Liver (tissue), 9 donors: ENCODE results near the gene WIZ. TPM values are rescaled to one million over a fixed set of nuclear protein-coding genes. Genes with fewer than 3 reads are reported as not detected.

Experiments used
- DNase-seq: peaks from one replicate; pipeline ENCODE4 v3.0.0-alpha.2; 2017; ENCODE audit warnings: low spot score
- H3K27ac ChIP-seq, 2 donors: one replicate each; pipeline ENCODE4 v1.7.0; 2013; ENCODE audit warnings: inconsistent platforms in 2 of 2, low read length in 2 of 2, control low read depth in 1 of 2, low read depth in 1 of 2, mild to moderate bottlenecking in 1 of 2
- H3K27me3 ChIP-seq, 4 donors: one replicate each; pipeline versions ENCODE4 v1.6.1 to v1.7.0; 2013; ENCODE audit warnings: low read length in 3 of 4, inconsistent platforms in 1 of 4, mild to moderate bottlenecking in 1 of 4, moderate library complexity in 1 of 4; ENCODE audit not compliant: control insufficient read depth in 4 of 4, insufficient read depth in 4 of 4
- H3K36me3 ChIP-seq, 4 donors: one replicate each; pipeline versions ENCODE4 v1.6.1 to v1.7.0; 2013; ENCODE audit warnings: low read length in 3 of 4, mild to moderate bottlenecking in 3 of 4, low read depth in 1 of 4, moderate library complexity in 1 of 4; ENCODE audit not compliant: control insufficient read depth in 4 of 4, insufficient read depth in 3 of 4
- H3K4me1 ChIP-seq, 4 donors: one replicate each; pipeline versions ENCODE4 v1.6.1 to v1.7.0; 2013; ENCODE audit warnings: low read length in 3 of 4, mild to moderate bottlenecking in 3 of 4, moderate library complexity in 1 of 4; ENCODE audit not compliant: control insufficient read depth in 4 of 4, insufficient read depth in 4 of 4
- H3K4me3 ChIP-seq, 3 donors: one replicate each; pipeline versions ENCODE4 v1.6.1 to v1.7.0; 2013; ENCODE audit warnings: low read length in 3 of 3, control low read depth in 1 of 3, low read depth in 1 of 3, mild to moderate bottlenecking in 1 of 3
- H3K9ac ChIP-seq, 2 donors: one replicate each; pipeline ENCODE4 v1.7.0; 2013; ENCODE audit warnings: low read length in 2 of 2, mild to moderate bottlenecking in 2 of 2, moderate library complexity in 2 of 2, control low read depth in 1 of 2, low read depth in 1 of 2
- H3K9me3 ChIP-seq, 4 donors: one replicate each; pipeline versions ENCODE4 v1.6.1 to v1.7.0; 2013; ENCODE audit warnings: low read length in 3 of 4; ENCODE audit not compliant: control insufficient read depth in 4 of 4
- ATF3 ChIP-seq: IDR thresholded peaks from 2 replicates; pipeline ENCODE4 v1.6.1; 2016; ENCODE audit warnings: antibody characterized with exemption
- CTCF ChIP-seq: fragments of 150-350 bp; IDR thresholded peaks from 2 replicates; pipeline ENCODE4 v1.5.1; 2017; ENCODE audit warnings: improper control_type of control experiment, low read depth, low read length; ENCODE audit not compliant: missing input control
- FOXA1 ChIP-seq: IDR thresholded peaks from 2 replicates; pipeline ENCODE4 v1.6.1; 2016; ENCODE audit warnings: antibody characterized with exemption
- FOXA2 ChIP-seq: IDR thresholded peaks from 2 replicates; pipeline ENCODE4 v1.6.1; 2016; ENCODE audit warnings: antibody characterized with exemption
- GABPA ChIP-seq, 2 donors: IDR thresholded peaks in 1 of 2; conservative IDR thresholded peaks in 1 of 2; 2 replicates each; pipeline ENCODE4 v1.6.1; 2016; ENCODE audit warnings: antibody characterized with exemption in 2 of 2, mild to moderate bottlenecking in 1 of 2, moderate library complexity in 1 of 2
- HNF4A ChIP-seq, 2 donors: conservative IDR thresholded peaks; 2 replicates each; pipeline ENCODE4 v1.6.1; 2016; ENCODE audit warnings: antibody characterized with exemption in 2 of 2, mild to moderate bottlenecking in 2 of 2
- HNF4G ChIP-seq: IDR thresholded peaks from 2 replicates; pipeline ENCODE4 v1.6.1; 2016; ENCODE audit warnings: antibody characterized with exemption
- JUND ChIP-seq, 2 donors: IDR thresholded peaks; 2 replicates each; pipeline ENCODE4 v1.6.1; 2016; ENCODE audit warnings: antibody characterized with exemption in 2 of 2
- MAX ChIP-seq: IDR thresholded peaks from 2 replicates; pipeline ENCODE4 v1.6.1; 2016; ENCODE audit warnings: antibody characterized with exemption
- NR2F2 ChIP-seq: IDR thresholded peaks from 2 replicates; pipeline ENCODE4 v1.6.1; 2016; ENCODE audit warnings: antibody characterized with exemption
- REST ChIP-seq: IDR thresholded peaks from 2 replicates; pipeline ENCODE4 v1.6.1; 2016; ENCODE audit warnings: antibody characterized with exemption, mild to moderate bottlenecking
- RXRA ChIP-seq, 2 donors: IDR thresholded peaks; 2 replicates each; pipeline ENCODE4 v1.6.1; 2017 to 2018; ENCODE audit warnings: antibody characterized with exemption in 2 of 2, mild to moderate bottlenecking in 1 of 2
- YY1 ChIP-seq: IDR thresholded peaks from 2 replicates; pipeline ENCODE4 v1.6.1; 2016; ENCODE audit warnings: antibody characterized with exemption, mild to moderate bottlenecking
- ZBTB33 ChIP-seq: IDR thresholded peaks from 2 replicates; pipeline ENCODE4 v1.6.1; 2016; ENCODE audit warnings: antibody characterized with exemption
- WGBS: extraction: QIAGEN DNeasy Blood & Tissue Kit; methylation state at CpG from one replicate; pipeline ENCODE4 v1.1.7; 2013; 5-methylcytosine and 5-hydroxymethylcytosine counted together
- polyA plus RNA-seq, 2 donors: library from polyadenylated mRNA; stranded (reverse) in 1 of 2; unstranded in 1 of 2; fragments of 200-250 nt in 1 of 2; fragments of >200 nt in 1 of 2; fragmentation: Nextera tagmentation in 1 of 2; extraction: Ambion mirVana in 1 of 2; gene quantifications; one replicate each; pipeline versions ENCODE4 v1.2.1 to v1.2.3, GENCODE V29; 2013 to 2015
- total RNA-seq, 2 donors: library from RNA; depleted of rRNA; stranded (reverse); fragments of >200 nt; gene quantifications; one replicate each; pipeline ENCODE4 v1.2.3, GENCODE V29; 2014
- donor health status: healthy.
- donor health status: healthy.
- donor health status: healthy.
- donor health status: healthy.
- donor health status: healthy.

WIZ gene
- total and polyA plus RNA-seq, 4 donors: 3.8 to 12.7 (median 8.6) TPM

- H3K4me1 ChIP-seq: peaks cover 12 to 39% (median 23%) of the 10 kb centered on the region in 4 donors
- no peak for TF ChIP-seq NR2F2
- TF ChIP-seq HNF4A (conservative IDR thresholded peaks at IDR 0.05): no peak
- no peak for TF ChIP-seq CTCF
- TF ChIP-seq RXRA (IDR thresholded peaks at IDR 0.05): no peak
- TF ChIP-seq ZBTB33: no peak
- no peak for TF ChIP-seq ATF3
- TF ChIP-seq JUND (IDR thresholded peaks at IDR 0.05): no peak
- TF ChIP-seq GABPA (IDR thresholded peaks at IDR 0.05 in 1 of 2, conservative IDR thresholded peaks at IDR 0.05 in 1 of 2): no peak
- no peak for TF ChIP-seq FOXA1
- no peak for TF ChIP-seq REST
- H3K27me3 ChIP-seq: no peaks in the 10 kb centered on the region
- no peak for DNase-seq
- H3K9me3 ChIP-seq: no peaks in the 10 kb centered on the region
- no peaks in the 10 kb centered on the region for H3K36me3 ChIP-seq
- no peak overlapping the region for H3K9ac ChIP-seq
- peak overlapping the region in 1 of 3 donors; percentile 31 for H3K4me3 ChIP-seq
- 20% methylated on average over 86 of the region's 86 CpGs for WGBS
- no peak overlapping the region for H3K27ac ChIP-seq
These were observed 7.3 kb upstream of the WIZ start for GRCh38 chr19:15456871-15457700.

GRCh38 chr19:15456441-15456840, 6.7 kb upstream of the WIZ start:
- WGBS: 31% methylated on average over 14 of the region's 14 CpGs

More at GRCh38 chr19:15456441-15456840, 6.7 kb upstream of the WIZ start:
- TF ChIP-seq FOXA2 (no peak), JUND (IDR thresholded peaks at IDR 0.05) (no peak), ATF3 (no peak), YY1 (no peak), HNF4A (conservative IDR thresholded peaks at IDR 0.05) (peak; percentile 61 to 73), CTCF (no peak), HNF4G (peak; percentile 8), GABPA (IDR thresholded peaks at IDR 0.05 in 1 of 2, conservative IDR thresholded peaks at IDR 0.05 in 1 of 2) (no peak), RXRA (IDR thresholded peaks at IDR 0.05) (peak; percentile 30 to 55), ZBTB33 (no peak), MAX (no peak), FOXA1 (no peak)
- Histone ChIP-seq H3K9ac (no peak overlapping the region), H3K27me3 (no peaks in the 10 kb centered on the region), H3K9me3 (no peaks in the 10 kb centered on the region), H3K4me3 (no peak overlapping the region), H3K4me1 (peaks cover 12 to 39% (median 23%) of the 10 kb centered on the region in 4 donors), H3K27ac (no peak overlapping the region), H3K36me3 (no peaks in the 10 kb centered on the region)
- no peak for DNase-seq
